ENCODE data around the gene LMCD1.

Gene LMCD1

DNA sequence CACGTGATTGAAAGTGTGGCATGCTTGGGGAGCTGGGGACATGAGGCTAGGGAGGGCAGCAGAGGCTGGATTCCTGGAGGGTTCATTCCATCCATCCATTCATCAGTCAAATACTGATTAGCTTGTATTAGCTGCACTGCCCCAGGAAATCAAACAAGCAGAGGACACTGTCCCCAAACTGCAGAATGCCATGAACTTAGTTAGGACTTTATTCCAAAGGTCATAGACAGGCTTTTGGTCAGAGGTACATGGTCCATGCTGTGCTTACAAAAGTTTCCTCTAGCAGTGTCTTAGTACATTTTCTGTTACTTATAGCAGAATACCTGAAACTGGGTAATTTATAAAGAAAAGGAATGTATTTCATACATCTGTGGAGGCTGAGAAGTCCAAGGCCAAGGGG is 47.7 kb downstream of the LMCD1 start:
- Histone ChIP-seq H2AK5ac (ENCODE audit: low read depth, low read length) (no peak overlapping the region), H4K8ac (ENCODE audit: low read depth, low read length) (no peak overlapping the region), H2AFZ (ENCODE audit: low read length) (no peak overlapping the region), H3K9ac (ENCODE audit: low read depth, low read length, poor library complexity) (no peak overlapping the region), H3K4me2 (ENCODE audit: insufficient read depth, low read length, poor library complexity, severe bottlenecking) (no peak overlapping the region), H2BK12ac (ENCODE audit: low read length) (no peak overlapping the region), H3K36me3 (replicated peaks in 1 of 2; ENCODE audit: control insufficient read depth in 2 of 2, insufficient read depth in 2 of 2, low read length in 2 of 2) (peaks cover 0 to 4% of the 10 kb centered on the region in 2 donors), H3K18ac (ENCODE audit: low read length) (no peak overlapping the region), H3K23ac (ENCODE audit: low read depth, low read length, poor library complexity) (no peak overlapping the region), H3K4me3 (ENCODE audit: low read length in 2 of 2) (no peak overlapping the region), H2BK5ac (ENCODE audit: low read length) (no peak overlapping the region), H3K14ac (ENCODE audit: low read length) (no peak overlapping the region), H2BK120ac (ENCODE audit: low read depth, low read length) (no peak overlapping the region), H2BK15ac (ENCODE audit: low read length) (no peak overlapping the region), H3K27ac (replicated peaks; ENCODE audit: low read length) (no peak overlapping the region), H4K91ac (ENCODE audit: low read depth, low read length, poor library complexity) (no peak overlapping the region), H3K79me1 (ENCODE audit: low read depth, low read length) (no peaks in the 10 kb centered on the region), H3K9me3 (replicated peaks in 1 of 2; ENCODE audit: control insufficient read depth in 2 of 2, insufficient read depth in 1 of 2, low read depth in 1 of 2, low read length in 2 of 2) (no peaks in the 10 kb centered on the region), H3K27me3 (ENCODE audit: control insufficient read depth in 3 of 3, insufficient read depth in 3 of 3, low read depth in 1 of 3, low read length in 3 of 3) (peaks cover 0 to 2% (median 0%) of the 10 kb centered on the region in 3 experiments), H3K4me1 (ENCODE audit: control insufficient read depth in 2 of 2, insufficient read depth in 1 of 2, low read depth in 1 of 2, low read length in 2 of 2) (peaks cover 0 to 13% of the 10 kb centered on the region in 2 donors), H3K4ac (ENCODE audit: low read length) (no peak overlapping the region)
- WGBS, 2 donors (ENCODE audit: extremely low coverage in 2 of 2, insufficient read length in 2 of 2, insufficient replicate concordance in 1 of 2), result no CpG with 5 or more reads among the region's 1 CpG
- DNase-seq (ENCODE audit: low spot score), result no peak

DNA sequence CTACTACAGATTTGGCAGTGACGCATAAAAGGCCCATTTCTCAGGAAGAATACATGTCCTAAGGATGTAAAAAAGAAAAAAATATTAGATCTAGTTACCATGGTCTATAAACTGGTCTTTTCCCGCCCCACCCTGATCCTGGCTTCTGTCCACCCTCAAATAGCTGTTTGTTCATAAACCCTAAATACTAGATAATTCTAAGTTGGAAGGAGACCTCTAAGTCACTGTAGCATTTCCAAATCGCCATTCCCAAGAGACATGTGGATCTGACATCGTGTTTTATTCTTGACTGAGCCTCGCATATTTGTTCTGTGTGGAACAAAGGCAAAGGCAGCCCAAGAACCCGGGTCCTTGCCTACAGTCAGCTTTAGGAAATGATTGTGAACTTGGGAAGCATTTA is 49.0 kb downstream of the LMCD1 start:
- no peak overlapping the region for H3K9ac ChIP-seq (ENCODE audit: low read depth, low read length, poor library complexity)
- H3K36me3 ChIP-seq (replicated peaks in 1 of 2; ENCODE audit: control insufficient read depth in 2 of 2, insufficient read depth in 2 of 2, low read length in 2 of 2), result peaks cover 0 to 4% of the 10 kb centered on the region in 2 donors
- H3K4me2 ChIP-seq (ENCODE audit: insufficient read depth, low read length, poor library complexity, severe bottlenecking), result no peak overlapping the region
- H4K8ac ChIP-seq (ENCODE audit: low read depth, low read length), result no peak overlapping the region
- no peak overlapping the region for H2BK12ac ChIP-seq (ENCODE audit: low read length)
- H3K9me3 ChIP-seq (replicated peaks in 1 of 2; ENCODE audit: control insufficient read depth in 2 of 2, insufficient read depth in 1 of 2, low read depth in 1 of 2, low read length in 2 of 2), result no peaks in the 10 kb centered on the region
- no peak overlapping the region for H3K4ac ChIP-seq (ENCODE audit: low read length)
- WGBS, 2 donors (ENCODE audit: extremely low coverage in 2 of 2, insufficient read length in 2 of 2, insufficient replicate concordance in 1 of 2), result no CpG with 5 or more reads among the region's 6 CpGs
- no peak overlapping the region for H3K27ac ChIP-seq (replicated peaks; ENCODE audit: low read length)
- no peak for DNase-seq (ENCODE audit: low spot score)
- H4K91ac ChIP-seq (ENCODE audit: low read depth, low read length, poor library complexity), result no peak overlapping the region
- H3K27me3 ChIP-seq (ENCODE audit: control insufficient read depth in 3 of 3, insufficient read depth in 3 of 3, low read depth in 1 of 3, low read length in 3 of 3), result peaks cover 0 to 2% (median 0%) of the 10 kb centered on the region in 3 experiments
- H3K18ac ChIP-seq (ENCODE audit: low read length), result no peak overlapping the region
- H3K14ac ChIP-seq (ENCODE audit: low read length), result no peak overlapping the region
- H2BK5ac ChIP-seq (ENCODE audit: low read length), result no peak overlapping the region
- no peak overlapping the region for H2AFZ ChIP-seq (ENCODE audit: low read length)
- peaks cover 9 to 24% of the 10 kb centered on the region in 2 donors for H3K4me1 ChIP-seq (ENCODE audit: control insufficient read depth in 2 of 2, insufficient read depth in 1 of 2, low read depth in 1 of 2, low read length in 2 of 2)
- H3K23ac ChIP-seq (ENCODE audit: low read depth, low read length, poor library complexity), result no peak overlapping the region
- no peak overlapping the region for H2AK5ac ChIP-seq (ENCODE audit: low read depth, low read length)
- H2BK15ac ChIP-seq (ENCODE audit: low read length), result no peak overlapping the region
- H3K79me1 ChIP-seq (ENCODE audit: low read depth, low read length), result no peaks in the 10 kb centered on the region
- H3K4me3 ChIP-seq (ENCODE audit: low read length in 2 of 2), result no peak overlapping the region
- H2BK120ac ChIP-seq (ENCODE audit: low read depth, low read length), result no peak overlapping the region

DNA sequence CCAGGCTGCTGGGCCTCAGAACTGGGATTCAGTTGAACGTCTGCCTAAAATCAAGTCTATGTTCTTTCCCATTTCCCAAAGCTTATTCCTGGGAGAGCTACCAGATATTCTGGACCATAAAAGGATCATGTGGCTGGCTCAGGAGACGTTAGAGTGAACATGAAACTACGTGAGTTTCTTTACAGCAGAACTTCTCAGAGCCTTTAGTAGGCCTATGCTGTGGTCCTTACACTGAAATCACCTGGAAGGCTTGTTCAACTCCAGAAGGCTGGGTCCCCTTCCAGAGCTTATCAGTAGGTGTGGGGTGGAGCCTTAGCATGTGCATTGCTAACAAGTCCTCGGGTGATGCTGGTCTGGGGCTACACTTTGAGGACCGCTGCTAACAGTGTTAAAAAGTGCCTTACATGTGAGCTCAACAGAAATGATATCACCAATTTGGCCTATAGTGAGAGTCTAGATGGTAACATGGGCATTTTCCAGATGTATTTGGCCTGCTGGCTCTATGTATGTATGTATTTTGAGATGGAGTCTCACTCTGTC is 50.7 kb downstream of the LMCD1 start:
- no peak overlapping the region for H2BK15ac ChIP-seq (ENCODE audit: low read length)
- H3K23ac ChIP-seq (ENCODE audit: low read depth, low read length, poor library complexity), result no peak overlapping the region
- H3K18ac ChIP-seq (ENCODE audit: low read length), result no peak overlapping the region
- H3K4me2 ChIP-seq (ENCODE audit: insufficient read depth, low read length, poor library complexity, severe bottlenecking), result no peak overlapping the region
- H3K36me3 ChIP-seq (replicated peaks in 1 of 2; ENCODE audit: control insufficient read depth in 2 of 2, insufficient read depth in 2 of 2, low read length in 2 of 2), result peaks cover 0 to 4% of the 10 kb centered on the region in 2 donors
- no peak overlapping the region for H3K4ac ChIP-seq (ENCODE audit: low read length)
- no peaks in the 10 kb centered on the region for H3K9me3 ChIP-seq (replicated peaks in 1 of 2; ENCODE audit: control insufficient read depth in 2 of 2, insufficient read depth in 1 of 2, low read depth in 1 of 2, low read length in 2 of 2)
- H2BK5ac ChIP-seq (ENCODE audit: low read length), result no peak overlapping the region
- H2AK5ac ChIP-seq (ENCODE audit: low read depth, low read length), result no peak overlapping the region
- H3K9ac ChIP-seq (ENCODE audit: low read depth, low read length, poor library complexity), result no peak overlapping the region
- no peak overlapping the region for H4K8ac ChIP-seq (ENCODE audit: low read depth, low read length)
- H3K4me1 ChIP-seq (ENCODE audit: control insufficient read depth in 2 of 2, insufficient read depth in 1 of 2, low read depth in 1 of 2, low read length in 2 of 2), result peaks cover 9 to 30% of the 10 kb centered on the region in 2 donors
- no peak overlapping the region for H3K27ac ChIP-seq (replicated peaks; ENCODE audit: low read length)
- H4K91ac ChIP-seq (ENCODE audit: low read depth, low read length, poor library complexity), result no peak overlapping the region
- no peak overlapping the region for H3K14ac ChIP-seq (ENCODE audit: low read length)
- no peak overlapping the region for H2BK12ac ChIP-seq (ENCODE audit: low read length)
- H3K79me1 ChIP-seq (ENCODE audit: low read depth, low read length), result no peaks in the 10 kb centered on the region
- H2AFZ ChIP-seq (ENCODE audit: low read length), result no peak overlapping the region
- H3K27me3 ChIP-seq (ENCODE audit: control insufficient read depth in 3 of 3, insufficient read depth in 3 of 3, low read depth in 1 of 3, low read length in 3 of 3), result peaks cover 0 to 2% (median 0%) of the 10 kb centered on the region in 3 experiments
- no peak overlapping the region for H2BK120ac ChIP-seq (ENCODE audit: low read depth, low read length)
- no CpG with 5 or more reads among the region's 5 CpGs for WGBS, 2 donors (ENCODE audit: extremely low coverage in 2 of 2, insufficient read length in 2 of 2, insufficient replicate concordance in 1 of 2)
- no peak for DNase-seq (ENCODE audit: low spot score)
- no peak overlapping the region for H3K4me3 ChIP-seq (ENCODE audit: low read length in 2 of 2)

DNA sequence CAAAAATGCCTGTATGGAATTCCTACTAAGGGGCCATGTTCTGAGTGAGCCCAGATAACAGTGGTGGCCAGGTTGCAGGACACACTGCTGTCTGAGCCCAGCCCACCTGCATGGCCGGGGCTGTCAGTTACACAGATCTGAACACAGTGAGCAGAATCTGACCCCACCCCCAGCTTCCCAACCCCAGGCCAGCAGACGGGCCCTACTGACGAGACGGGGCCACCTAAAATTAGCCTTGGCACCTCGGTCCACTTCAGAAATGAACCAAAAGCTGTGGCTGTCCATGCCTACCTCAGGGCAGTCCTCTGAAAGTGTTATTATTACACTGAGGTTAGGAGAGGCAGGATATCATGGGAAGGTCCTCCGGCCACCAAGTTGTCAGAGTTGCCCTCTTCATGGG is 51.8 kb downstream of the LMCD1 start:
- Histone ChIP-seq H4K91ac (ENCODE audit: low read depth, low read length, poor library complexity) (no peak overlapping the region), H3K14ac (ENCODE audit: low read length) (no peak overlapping the region), H4K8ac (ENCODE audit: low read depth, low read length) (no peak overlapping the region), H3K9me3 (replicated peaks in 1 of 2; ENCODE audit: control insufficient read depth in 2 of 2, insufficient read depth in 1 of 2, low read depth in 1 of 2, low read length in 2 of 2) (no peaks in the 10 kb centered on the region), H2BK5ac (ENCODE audit: low read length) (no peak overlapping the region), H2BK15ac (ENCODE audit: low read length) (no peak overlapping the region), H3K79me1 (ENCODE audit: low read depth, low read length) (no peaks in the 10 kb centered on the region), H3K27me3 (ENCODE audit: control insufficient read depth in 3 of 3, insufficient read depth in 3 of 3, low read depth in 1 of 3, low read length in 3 of 3) (peaks cover 0 to 2% (median 0%) of the 10 kb centered on the region in 3 experiments), H3K4me1 (ENCODE audit: control insufficient read depth in 2 of 2, insufficient read depth in 1 of 2, low read depth in 1 of 2, low read length in 2 of 2) (peaks cover 9 to 28% of the 10 kb centered on the region in 2 donors), H3K4me3 (ENCODE audit: low read length in 2 of 2) (no peak overlapping the region), H3K23ac (ENCODE audit: low read depth, low read length, poor library complexity) (no peak overlapping the region), H3K18ac (ENCODE audit: low read length) (no peak overlapping the region), H2AFZ (ENCODE audit: low read length) (no peak overlapping the region), H3K9ac (ENCODE audit: low read depth, low read length, poor library complexity) (no peak overlapping the region), H3K4me2 (ENCODE audit: insufficient read depth, low read length, poor library complexity, severe bottlenecking) (no peak overlapping the region), H3K4ac (ENCODE audit: low read length) (no peak overlapping the region), H3K27ac (replicated peaks; ENCODE audit: low read length) (no peak overlapping the region), H2BK120ac (ENCODE audit: low read depth, low read length) (no peak overlapping the region), H3K36me3 (replicated peaks in 1 of 2; ENCODE audit: control insufficient read depth in 2 of 2, insufficient read depth in 2 of 2, low read length in 2 of 2) (peaks cover 0 to 4% of the 10 kb centered on the region in 2 donors), H2BK12ac (ENCODE audit: low read length) (no peak overlapping the region), H2AK5ac (ENCODE audit: low read depth, low read length) (no peak overlapping the region)
- no peak for DNase-seq (ENCODE audit: low spot score)
- WGBS, 2 donors (ENCODE audit: extremely low coverage in 2 of 2, insufficient read length in 2 of 2, insufficient replicate concordance in 1 of 2), result no CpG with 5 or more reads among the region's 6 CpGs

Measured in neuronal stem cell (in vitro differentiated cells).